ENCODE results near the gene ELOA. TPM values are rescaled to one million over a fixed set of nuclear protein-coding genes. Genes with fewer than 3 reads are reported as not detected.
"Not testable (repeated sequence)": the region's sequence is repeated elsewhere in the genome, so short reads cannot be mapped to it uniquely, and the experiment has no call there.

ELOA gene
- polyA plus RNA-seq, 6 donors from 2014 or later: 15.5 to 74.6 (median 46.1) TPM

DNA sequence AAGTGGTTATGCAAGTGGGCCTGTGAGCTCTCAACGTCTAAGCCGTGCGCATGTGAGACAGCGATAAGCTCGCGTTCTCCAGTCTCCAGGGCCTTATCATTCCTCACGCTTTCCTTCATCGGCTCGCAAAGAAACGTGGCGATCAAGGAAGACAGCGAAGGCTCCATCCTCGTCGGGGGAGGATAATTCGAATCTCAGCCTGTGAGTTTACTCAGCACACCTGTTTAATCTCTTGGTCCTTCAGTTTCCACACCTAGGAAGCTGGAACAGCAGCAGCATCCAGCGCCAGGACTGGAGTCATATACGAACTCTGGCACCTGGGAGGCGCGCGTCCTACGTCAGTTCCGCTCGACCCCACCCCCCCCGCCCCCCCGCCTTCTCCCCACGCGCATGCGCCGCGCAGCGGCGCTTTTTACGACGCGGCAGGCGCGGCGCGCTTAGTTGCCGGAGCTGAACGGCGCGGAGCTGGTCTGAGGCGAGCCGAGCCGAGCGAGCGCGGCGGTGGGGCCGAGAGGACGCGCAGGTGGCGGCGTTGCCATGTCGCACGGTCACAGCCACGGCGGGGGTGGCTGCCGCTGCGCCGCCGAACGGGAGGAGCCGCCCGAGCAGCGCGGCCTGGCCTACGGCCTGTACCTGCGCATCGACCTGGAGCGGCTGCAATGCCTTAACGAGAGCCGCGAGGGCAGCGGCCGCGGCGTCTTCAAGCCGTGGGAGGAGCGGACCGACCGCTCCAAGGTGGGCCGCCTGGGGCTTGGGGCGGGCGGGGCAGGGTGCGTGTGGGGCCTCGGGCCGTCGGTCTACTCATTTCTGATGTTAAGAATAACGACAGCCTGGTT is 34.9 kb downstream of the ELOA start, which contains the start of gene PITHD1:
Gene PITHD1 (plus strand): TSS at position 440 of the 836 bp plus-strand sequence. CDS start 98 bp downstream, at position 538.
- Mint-ChIP-seq H3K4me3 (peak within 1 kb of the TSS; percentile 88 to 97 (median 95)), H3K9me3 (no peaks in the 10 kb centered on the region), H3K36me3 (peaks cover 0 to 4% of the 10 kb centered on the region in 2 donors), H3K27ac (peak within 1 kb of the TSS; percentile 94 to 99 (median 98)), H3K4me1 (peaks cover 13 to 57% (median 19%) of the 10 kb centered on the region in 3 donors), H3K27me3 (no peaks in the 10 kb centered on the region)
- ATAC-seq (ENCODE audit: low read depth in 2 of 2) (peak; percentile 89 to 95), DNase-seq (peak; percentile 83)

DNA sequence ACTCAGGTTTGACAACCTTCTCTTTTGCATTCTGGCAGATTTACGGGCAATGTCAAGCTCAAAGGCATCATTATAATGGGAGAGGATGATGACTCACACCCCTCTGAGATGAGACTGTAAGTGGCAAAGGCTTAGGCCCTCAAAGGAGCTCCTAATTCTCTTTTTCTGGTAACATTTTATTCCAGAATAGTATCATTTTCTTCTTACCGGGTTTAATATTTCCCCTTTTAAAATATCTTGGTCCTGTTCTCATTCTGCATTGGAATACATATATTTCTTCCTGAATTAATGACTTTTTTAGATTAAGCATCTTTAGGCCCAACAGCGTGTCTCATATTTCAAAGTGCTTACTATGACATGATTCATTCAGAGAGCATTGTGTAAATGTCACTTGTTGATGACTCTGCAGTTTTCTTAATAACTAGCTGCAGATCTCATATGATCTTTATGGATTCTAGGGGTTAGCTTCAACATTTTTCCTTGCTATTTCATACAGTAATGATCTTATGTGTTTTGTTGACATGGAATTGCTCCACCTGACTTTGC is 36.6 kb downstream of the ELOA start:
- DNase-seq: no peak
- H3K9me3 Mint-ChIP-seq: no peaks in the 10 kb centered on the region
- peak overlapping the region in 4 of 6 donors; percentile 22 to 94 (median 76) for H3K27ac Mint-ChIP-seq
- H3K27me3 Mint-ChIP-seq: no peaks in the 10 kb centered on the region
- peaks cover 13 to 51% (median 19%) of the 10 kb centered on the region in 3 donors for H3K4me1 Mint-ChIP-seq
- H3K36me3 Mint-ChIP-seq: peaks cover 0 to 4% of the 10 kb centered on the region in 2 donors
- peak overlapping the region in 7 of 8 donors; percentile 69 to 97 (median 91) for H3K4me3 Mint-ChIP-seq
- ATAC-seq (ENCODE audit: low read depth in 2 of 2): no peak

DNA sequence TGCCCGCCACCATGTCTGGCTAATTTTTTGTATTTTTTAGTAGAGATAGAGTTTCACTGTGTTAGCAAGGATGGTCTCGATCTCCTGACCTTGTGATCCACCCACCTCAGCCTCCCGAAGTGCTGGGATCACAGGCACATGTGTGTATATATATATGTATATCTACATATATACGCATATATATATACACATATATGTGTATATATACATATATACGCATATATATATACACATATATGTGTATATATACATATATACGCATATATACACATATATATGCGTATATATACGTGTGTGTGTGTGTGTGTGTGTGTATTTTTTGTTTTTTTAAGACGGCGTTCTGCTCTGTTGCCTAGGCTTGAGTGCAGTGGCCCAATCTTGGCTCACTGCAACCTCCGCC is 39.9 kb downstream of the ELOA start:
- H3K9me3 Mint-ChIP-seq; ATAC-seq (ENCODE audit: low read depth in 2 of 2); H3K4me3 Mint-ChIP-seq; H3K27me3 Mint-ChIP-seq; DNase-seq: not testable (repeated sequence)
- H3K36me3 Mint-ChIP-seq: peaks cover 14 to 20% of the 10 kb centered on the region in 2 donors
- H3K4me1 Mint-ChIP-seq: peaks cover 13 to 29% (median 19%) of the 10 kb centered on the region in 3 donors
- H3K27ac Mint-ChIP-seq: peak overlapping the region in 1 of 6 donors; percentile 69

DNA sequence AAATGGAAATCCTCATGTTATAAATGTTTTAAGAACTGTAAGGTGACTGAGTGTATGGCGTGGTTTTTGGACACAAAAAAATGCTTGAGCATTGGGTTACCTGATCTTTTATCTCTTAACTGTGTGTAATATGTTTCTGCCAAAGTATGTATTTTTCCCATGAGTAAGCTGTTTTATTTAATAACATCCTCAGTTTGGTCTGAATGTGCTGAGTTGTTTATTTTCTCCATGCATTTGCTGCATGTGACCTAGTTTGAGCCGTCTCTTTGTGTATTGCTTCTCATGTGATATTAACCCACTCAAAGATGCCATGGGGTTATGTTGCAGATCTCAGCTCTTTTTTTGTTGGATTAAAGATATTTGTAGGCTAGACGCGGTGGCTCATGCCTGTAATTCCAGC is 41.6 kb downstream of the ELOA start:
- no peaks in the 10 kb centered on the region for H3K27me3 Mint-ChIP-seq
- H3K9me3 Mint-ChIP-seq: no peaks in the 10 kb centered on the region
- ATAC-seq (ENCODE audit: low read depth in 2 of 2): no peak
- no peak for DNase-seq
- H3K4me1 Mint-ChIP-seq: peaks cover 5 to 17% (median 11%) of the 10 kb centered on the region in 3 donors
- H3K36me3 Mint-ChIP-seq: peaks cover 14 to 20% of the 10 kb centered on the region in 2 donors
- H3K27ac Mint-ChIP-seq: peak overlapping the region in 1 of 6 donors; percentile 57
- H3K4me3 Mint-ChIP-seq: peak overlapping the region in 1 of 8 donors; percentile 34

DNA sequence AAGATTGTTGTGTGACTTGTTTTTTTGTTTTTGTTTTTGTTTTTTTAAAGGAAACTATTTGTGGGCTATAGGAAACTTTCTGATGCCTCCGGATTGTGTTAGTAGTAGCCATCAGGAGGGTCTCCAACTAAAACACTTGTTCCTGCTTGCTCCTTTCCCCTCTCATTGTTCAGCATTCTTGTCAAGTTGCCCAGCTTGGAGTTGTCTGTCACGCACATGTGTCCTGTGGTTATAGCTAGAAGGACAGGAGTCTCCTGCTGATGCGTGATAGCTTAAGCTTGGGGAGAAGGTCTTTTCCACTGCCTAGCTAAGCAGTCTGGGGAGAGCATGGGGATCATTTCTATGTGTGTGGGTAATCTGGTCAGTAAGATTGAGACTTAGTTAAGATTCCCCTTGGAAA is 44.4 kb downstream of the ELOA start:
- Mint-ChIP-seq H3K27ac (peak overlapping the region in 1 of 6 donors; percentile 20), H3K9me3 (no peaks in the 10 kb centered on the region), H3K4me1 (peaks cover 23 to 25% (median 24%) of the 10 kb centered on the region in 3 donors), H3K27me3 (no peaks in the 10 kb centered on the region), H3K4me3 (peak overlapping the region in 1 of 8 donors; percentile 84), H3K36me3 (peaks cover 9 to 20% of the 10 kb centered on the region in 2 donors)
- ATAC-seq (ENCODE audit: low read depth in 2 of 2): no peak
- DNase-seq: no peak

DNA sequence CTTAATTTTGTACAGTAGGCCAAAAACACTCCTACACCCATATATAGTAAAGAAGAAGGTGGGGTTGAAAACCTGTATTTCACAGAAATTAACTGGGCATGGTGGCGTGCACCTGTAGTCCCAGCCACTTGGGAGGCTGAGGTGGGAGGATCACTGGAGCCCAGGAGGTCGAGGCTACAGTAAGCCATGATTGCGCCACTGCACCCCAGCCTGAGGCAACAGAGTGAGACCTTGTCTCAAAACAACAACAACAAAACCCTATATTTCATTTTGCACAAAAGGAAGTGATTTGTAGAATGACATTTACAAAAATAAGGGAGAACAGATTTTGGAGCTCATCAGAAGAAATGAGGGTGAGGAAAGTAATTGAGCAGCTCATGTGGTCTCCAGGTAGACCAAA is 45.4 kb downstream of the ELOA start:
- peaks cover 9 to 20% of the 10 kb centered on the region in 2 donors for H3K36me3 Mint-ChIP-seq
- peak overlapping the region in 3 of 6 donors; percentile 12 to 32 (median 29) for H3K27ac Mint-ChIP-seq
- peaks cover 23 to 32% (median 27%) of the 10 kb centered on the region in 3 donors for H3K4me1 Mint-ChIP-seq
- H3K4me3 Mint-ChIP-seq: peak overlapping the region in 5 of 8 donors; percentile 22 to 84 (median 66)
- no peaks in the 10 kb centered on the region for H3K9me3 Mint-ChIP-seq
- no peaks in the 10 kb centered on the region for H3K27me3 Mint-ChIP-seq
- DNase-seq (no peak), ATAC-seq (ENCODE audit: low read depth in 2 of 2) (no peak)

DNA sequence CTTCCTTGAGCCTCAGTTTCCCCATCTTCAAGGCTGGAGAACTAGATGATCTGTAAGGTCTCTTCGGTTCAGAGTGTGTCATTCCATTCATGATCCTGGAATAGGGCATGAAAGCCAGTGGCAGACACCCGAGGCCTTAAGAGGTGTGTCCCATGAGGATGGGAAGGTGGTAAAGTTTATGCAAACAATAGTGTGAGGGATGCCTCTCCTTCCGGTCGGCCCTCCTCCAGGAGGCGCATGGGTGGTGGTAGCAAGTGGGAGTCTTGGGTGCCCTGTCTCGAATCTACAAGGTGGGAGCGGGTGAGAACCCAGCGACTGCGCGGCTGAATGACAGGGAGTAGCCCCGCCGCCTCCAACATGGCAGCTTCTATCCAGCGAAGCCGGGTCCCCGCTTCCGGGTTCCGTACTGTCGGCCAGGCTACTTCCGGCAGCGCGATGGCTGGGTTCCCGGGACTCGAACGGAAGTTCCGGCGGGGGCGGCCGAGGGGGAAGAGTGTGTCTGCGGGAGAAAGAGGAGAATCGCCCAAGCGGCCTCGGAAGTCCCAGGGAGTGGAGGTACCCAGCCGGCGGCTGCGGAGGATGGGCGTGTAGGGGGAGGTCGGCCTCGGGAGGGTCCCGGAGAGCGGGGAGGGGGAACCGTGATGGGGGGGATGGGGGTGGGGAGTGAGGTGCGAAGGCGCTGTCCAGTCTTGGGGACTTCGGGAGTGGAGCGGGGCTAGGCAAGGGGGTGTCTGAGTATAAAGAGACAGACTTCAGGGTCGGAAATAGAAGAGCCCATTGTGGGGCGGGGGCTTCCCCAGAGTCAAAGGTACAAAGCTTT is 47.6 kb downstream of the ELOA start, which contains the start of gene LYPLA2:
Gene LYPLA2 (plus strand): TSS at position 450 of the 820 bp plus-strand sequence. CDS start 1,538 bp downstream, outside the sequence.
- peak; percentile 81 for DNase-seq
- Mint-ChIP-seq H3K36me3 (peaks cover 9 to 26% of the 10 kb centered on the region in 2 donors), H3K27me3 (no peaks in the 10 kb centered on the region), H3K9me3 (no peaks in the 10 kb centered on the region), H3K4me3 (peak within 1 kb of the TSS; percentile 93 to 99 (median 98)), H3K27ac (peak within 1 kb of the TSS; percentile 92 to 98 (median 97)), H3K4me1 (peaks cover 23 to 39% (median 31%) of the 10 kb centered on the region in 3 donors)
- ATAC-seq (ENCODE audit: low read depth in 2 of 2): peak; percentile 92 to 93

DNA sequence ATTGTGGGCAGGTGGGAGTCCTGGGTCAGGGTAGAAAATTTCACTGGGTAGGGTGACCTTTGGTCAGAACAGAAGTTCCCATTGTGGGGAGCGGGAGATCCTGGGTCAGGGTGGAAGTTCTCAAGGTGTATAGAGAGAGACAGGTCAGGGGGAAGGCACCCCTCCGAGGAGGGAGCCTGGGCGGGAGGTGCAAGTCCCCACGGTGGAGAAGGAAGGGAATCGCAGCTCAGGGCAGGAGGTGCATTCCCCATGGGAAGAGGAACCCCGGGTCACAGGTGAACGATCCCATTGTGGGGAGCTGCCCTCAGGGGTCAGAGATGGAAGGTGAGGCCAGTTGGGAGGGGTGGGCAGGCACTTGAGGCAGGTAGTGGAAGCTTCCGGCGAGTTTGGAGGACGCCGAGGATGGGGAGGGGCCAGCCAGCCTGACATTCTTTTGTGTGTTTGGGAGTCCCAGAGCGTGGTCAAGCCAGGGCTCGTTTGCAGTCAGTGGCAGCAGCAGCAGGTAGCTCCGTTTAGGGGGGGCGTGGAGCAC is 48.3 kb downstream of the ELOA start:
- peak overlapping the region; percentile 92 to 98 (median 97) for H3K27ac Mint-ChIP-seq
- DNase-seq (no peak), ATAC-seq (ENCODE audit: low read depth in 2 of 2) (peak; percentile 28 to 29)
- peak overlapping the region; percentile 93 to 99 (median 98) for H3K4me3 Mint-ChIP-seq
- peaks cover 9 to 20% of the 10 kb centered on the region in 2 donors for H3K36me3 Mint-ChIP-seq
- H3K4me1 Mint-ChIP-seq: peaks cover 23 to 39% (median 31%) of the 10 kb centered on the region in 3 donors
- H3K27me3 Mint-ChIP-seq: no peaks in the 10 kb centered on the region
- no peaks in the 10 kb centered on the region for H3K9me3 Mint-ChIP-seq

DNA sequence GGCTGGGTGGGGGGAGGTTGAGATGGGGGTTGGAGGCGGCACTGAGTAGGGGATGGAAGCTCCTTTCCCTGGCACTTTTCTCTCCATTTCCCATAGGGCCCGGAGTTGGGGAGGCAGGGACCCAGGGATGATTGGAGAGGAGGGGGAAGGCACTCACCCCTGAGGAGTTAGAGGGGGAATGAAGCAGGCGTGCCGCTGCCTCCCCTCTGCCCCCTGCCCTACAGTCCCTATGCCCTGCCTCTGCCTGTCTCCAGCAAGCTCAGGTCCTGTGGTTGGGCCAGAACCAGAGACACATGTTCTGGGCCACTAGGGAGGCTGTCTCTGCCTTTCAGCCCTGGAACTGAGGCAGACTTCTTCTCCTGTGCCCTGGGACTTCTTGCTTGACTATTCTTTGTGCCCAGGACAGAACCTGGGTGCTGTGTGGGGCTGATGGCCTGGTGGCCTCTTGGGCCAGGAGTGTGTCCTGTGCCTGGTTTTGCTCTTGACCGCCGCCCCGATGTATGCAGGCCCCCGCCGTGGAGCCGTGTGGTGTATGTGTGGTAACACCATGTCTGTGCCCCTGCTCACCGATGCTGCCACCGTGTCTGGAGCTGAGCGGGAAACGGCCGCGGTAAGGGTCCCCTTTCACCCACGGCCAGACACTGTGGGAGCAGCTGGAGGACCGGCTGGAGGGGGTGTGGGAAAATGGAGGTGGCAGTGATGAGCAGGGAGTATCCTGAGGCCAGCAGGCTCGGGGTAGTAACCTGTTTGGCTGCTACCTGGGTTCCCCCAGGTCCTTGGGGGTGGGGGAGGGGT is 49.1 kb downstream of the ELOA start:
- H3K27ac Mint-ChIP-seq: peak overlapping the region in 4 of 6 donors; percentile 30 to 97 (median 95)
- peaks cover 1 to 16% of the 10 kb centered on the region in 2 donors for H3K36me3 Mint-ChIP-seq
- peak overlapping the region; percentile 93 to 99 (median 98) for H3K4me3 Mint-ChIP-seq
- H3K9me3 Mint-ChIP-seq: no peaks in the 10 kb centered on the region
- ATAC-seq (ENCODE audit: low read depth in 2 of 2) (no peak), DNase-seq (no peak)
- H3K4me1 Mint-ChIP-seq: peaks cover 23 to 39% (median 31%) of the 10 kb centered on the region in 3 donors
- no peaks in the 10 kb centered on the region for H3K27me3 Mint-ChIP-seq

DNA sequence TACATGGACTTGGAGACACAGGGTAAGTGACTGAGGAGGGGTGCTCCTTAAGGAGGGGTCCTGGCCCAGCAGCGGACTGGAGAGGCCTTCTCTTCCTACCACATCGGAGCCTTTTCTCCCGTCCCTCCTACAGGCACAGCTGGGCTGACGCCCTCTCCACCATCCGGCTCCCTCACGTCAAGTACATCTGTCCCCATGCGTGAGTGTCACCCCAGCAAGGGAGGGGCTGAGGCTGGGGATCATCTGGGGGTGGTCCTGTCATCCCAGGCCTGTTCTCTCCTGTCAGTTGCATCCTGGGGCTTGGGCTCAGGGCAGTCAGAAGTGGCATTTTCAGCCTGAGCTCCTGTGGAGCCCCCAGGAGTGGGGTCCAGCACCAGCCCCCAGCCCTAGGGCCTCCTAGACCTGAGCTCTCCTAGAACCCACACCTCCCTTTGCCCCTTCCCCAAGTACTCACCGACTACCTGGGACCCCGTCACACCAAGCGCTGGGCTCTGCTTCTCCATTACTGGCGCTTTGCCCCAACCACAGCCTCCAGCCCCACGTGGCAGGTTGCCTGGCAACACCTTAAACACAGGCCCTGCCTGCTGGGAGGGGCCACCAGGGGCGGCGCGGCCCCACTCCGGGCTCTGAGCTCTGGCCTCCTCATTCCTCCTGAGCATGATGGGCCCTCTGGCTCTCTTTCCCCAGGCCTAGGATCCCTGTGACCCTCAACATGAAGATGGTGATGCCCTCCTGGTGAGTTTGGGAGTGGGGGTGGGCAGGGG is 49.9 kb downstream of the ELOA start:
- DNase-seq (peak; percentile 23), ATAC-seq (ENCODE audit: low read depth in 2 of 2) (peak in 1 of 2 donors; percentile 27)
- peak overlapping the region in 5 of 8 donors; percentile 22 to 67 (median 54) for H3K4me3 Mint-ChIP-seq
- H3K27ac Mint-ChIP-seq: peak overlapping the region in 3 of 6 donors; percentile 66 to 97 (median 85)
- no peaks in the 10 kb centered on the region for H3K9me3 Mint-ChIP-seq
- H3K36me3 Mint-ChIP-seq: peaks cover 0 to 8% of the 10 kb centered on the region in 2 donors
- H3K27me3 Mint-ChIP-seq: no peaks in the 10 kb centered on the region
- H3K4me1 Mint-ChIP-seq: peaks cover 23 to 39% (median 31%) of the 10 kb centered on the region in 3 donors
